Measurements from ENCODE around the gene PXMP2.

GRCh38 chr12:132723764-132724140, 36.4 kb downstream of the PXMP2 start:
- TF ChIP-seq POLR2A (IDR thresholded peaks at IDR 0.05) (no peak), EP300 (IDR thresholded peaks at IDR 0.05) (no peak)
- TF ChIP-seq, protein P1, sequence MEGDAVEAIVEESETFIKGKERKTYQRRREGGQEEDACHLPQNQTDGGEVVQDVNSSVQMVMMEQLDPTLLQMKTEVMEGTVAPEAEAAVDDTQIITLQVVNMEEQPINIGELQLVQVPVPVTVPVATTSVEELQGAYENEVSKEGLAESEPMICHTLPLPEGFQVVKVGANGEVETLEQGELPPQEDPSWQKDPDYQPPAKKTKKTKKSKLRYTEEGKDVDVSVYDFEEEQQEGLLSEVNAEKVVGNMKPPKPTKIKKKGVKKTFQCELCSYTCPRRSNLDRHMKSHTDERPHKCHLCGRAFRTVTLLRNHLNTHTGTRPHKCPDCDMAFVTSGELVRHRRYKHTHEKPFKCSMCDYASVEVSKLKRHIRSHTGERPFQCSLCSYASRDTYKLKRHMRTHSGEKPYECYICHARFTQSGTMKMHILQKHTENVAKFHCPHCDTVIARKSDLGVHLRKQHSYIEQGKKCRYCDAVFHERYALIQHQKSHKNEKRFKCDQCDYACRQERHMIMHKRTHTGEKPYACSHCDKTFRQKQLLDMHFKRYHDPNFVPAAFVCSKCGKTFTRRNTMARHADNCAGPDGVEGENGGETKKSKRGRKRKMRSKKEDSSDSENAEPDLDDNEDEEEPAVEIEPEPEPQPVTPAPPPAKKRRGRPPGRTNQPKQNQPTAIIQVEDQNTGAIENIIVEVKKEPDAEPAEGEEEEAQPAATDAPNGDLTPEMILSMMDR (IDR thresholded peaks at IDR 0.05) = no peak

Data from upper lobe of left lung (tissue), 4 donors.